HG03460 (cell line): ENCODE measurements around the gene DDIT3.
"Not testable (repeated sequence)": the region's sequence is repeated elsewhere in the genome, so short reads cannot be mapped to it uniquely, and the experiment has no call there.

ENCODE experiments used
- ATAC-seq: cut with Tn5 transposase; IDR thresholded peaks from one replicate; pipeline ENCODE4 v1.9.1; 2021; ENCODE audit not compliant: unreplicated experiment

The DDIT3 gene, protein sequence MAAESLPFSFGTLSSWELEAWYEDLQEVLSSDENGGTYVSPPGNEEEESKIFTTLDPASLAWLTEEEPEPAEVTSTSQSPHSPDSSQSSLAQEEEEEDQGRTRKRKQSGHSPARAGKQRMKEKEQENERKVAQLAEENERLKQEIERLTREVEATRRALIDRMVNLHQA

DNA sequence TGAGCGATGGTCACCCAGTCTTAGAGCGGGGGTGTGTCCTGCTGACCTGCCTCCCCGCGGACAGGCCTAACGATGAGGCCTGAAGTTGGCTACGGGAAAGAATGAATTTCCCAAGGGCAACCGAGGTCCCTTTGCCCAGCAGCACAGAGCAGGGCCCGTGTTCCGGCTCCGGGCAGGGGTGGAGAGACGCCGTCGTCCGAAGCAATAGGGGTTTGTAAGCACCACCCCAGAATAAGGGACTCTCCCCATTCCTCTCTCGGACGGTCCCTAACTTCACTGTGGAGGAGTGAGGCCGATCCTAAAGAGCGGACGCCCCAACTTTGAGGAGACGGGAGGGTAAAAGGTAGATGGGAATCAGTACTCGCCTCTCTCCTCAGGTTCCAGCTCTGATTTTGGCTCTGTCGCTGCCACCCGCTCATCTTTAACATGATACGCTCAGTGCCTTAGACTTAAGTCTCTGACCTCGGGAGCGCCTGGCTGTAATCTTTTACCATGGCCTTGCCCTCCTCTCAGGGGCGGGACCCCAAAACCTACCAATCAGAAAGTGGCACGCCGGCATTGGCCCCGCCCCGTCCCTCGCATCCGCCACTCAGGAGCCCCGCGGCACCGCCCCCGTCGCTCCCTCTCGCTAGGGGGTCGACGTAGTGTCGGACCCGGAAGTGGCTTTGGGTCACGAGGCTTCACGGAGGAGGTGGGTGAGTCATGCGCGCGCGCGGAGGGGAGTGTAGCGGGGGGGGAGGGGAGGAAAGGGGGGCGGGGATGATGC is at the start of gene DDIT3:
TSS of gene DDIT3 (minus strand) at position 462 of the 766 bp plus-strand sequence. CDS start 3,108 bp downstream, outside the sequence.
- ATAC-seq: peak; percentile 66

DNA sequence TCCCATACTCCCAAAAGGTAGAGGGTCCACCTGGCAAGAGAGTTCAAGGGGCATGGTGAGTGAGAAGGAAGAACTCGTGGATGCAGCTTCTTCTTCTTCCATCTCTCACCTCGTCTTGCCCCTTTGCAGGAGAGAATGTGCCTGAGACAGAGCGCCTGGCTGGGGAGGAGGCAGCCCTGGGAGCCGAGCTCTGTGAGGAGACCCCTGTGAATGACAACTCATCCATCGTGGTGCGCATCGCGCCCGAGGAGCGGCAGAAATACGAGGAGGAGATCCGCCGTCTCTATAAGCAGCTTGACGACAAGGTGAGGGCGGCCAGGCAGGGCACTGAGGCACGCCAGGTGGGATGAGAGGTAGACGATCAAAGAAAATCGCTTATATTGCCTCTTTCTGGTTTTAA is 49.5 kb upstream of the DDIT3 start:
- no peak for ATAC-seq

DNA sequence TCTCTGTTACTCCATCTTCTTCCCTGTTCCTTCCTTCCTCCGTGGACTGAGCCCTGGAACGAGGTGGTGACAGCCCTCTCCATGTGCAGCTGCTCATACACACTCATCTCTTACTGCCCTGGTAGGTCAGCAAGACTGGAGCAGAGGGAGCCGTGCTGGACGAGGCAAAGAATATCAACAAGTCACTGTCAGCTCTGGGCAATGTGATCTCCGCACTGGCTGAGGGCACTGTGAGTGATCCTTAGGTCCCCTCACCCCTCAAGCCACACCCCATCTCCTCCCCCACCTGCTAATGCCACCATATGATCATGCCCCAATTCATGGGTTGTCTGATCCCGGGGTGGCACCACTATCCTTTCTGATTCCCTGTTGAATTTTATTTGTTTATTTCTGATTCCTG is 48.5 kb upstream of the DDIT3 start:
- ATAC-seq: no peak

DNA sequence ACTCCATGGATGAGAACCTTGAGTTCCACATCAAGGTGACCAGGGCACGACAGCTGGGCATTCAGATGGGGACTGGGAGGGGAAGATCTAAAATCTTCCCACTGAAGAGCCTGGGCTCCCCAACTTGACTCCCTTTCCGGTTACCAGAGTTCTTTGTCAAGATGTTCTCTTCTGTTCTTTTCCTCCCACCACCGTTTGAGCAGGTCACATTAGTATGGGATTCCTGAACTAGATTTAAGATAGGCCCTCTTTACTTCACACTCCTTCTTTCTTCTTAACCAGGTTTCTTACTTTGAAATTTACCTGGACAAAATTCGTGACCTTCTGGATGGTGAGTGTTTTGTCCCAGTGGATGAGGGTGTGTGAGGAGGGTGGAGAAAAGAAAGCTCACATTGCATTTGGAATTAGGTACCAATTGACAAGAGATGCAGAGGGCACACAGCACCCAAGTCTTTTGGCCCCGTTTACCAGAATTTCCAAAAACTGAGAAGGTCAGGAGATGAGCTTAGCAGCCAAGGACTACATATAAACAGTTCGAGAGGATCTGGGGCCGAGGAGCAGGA is 43.9 kb upstream of the DDIT3 start:
- ATAC-seq: no peak

DNA sequence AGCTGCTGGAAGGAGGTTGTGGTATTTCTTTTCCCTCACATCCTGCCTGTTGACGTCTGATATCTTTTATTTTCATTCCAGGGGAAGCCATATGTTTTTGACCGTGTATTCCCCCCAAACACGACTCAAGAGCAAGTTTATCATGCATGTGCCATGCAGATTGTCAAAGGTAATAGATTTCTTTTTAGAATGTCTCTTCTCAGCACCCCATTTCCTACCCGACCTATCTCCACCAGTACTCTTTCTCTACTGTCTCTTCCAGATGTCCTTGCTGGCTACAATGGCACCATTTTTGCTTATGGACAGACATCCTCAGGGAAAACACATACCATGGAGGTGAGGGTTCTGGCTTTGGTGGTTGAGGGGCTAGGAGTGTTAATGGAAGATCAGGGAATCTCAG is 43.0 kb upstream of the DDIT3 start:
- no peak for ATAC-seq

DNA sequence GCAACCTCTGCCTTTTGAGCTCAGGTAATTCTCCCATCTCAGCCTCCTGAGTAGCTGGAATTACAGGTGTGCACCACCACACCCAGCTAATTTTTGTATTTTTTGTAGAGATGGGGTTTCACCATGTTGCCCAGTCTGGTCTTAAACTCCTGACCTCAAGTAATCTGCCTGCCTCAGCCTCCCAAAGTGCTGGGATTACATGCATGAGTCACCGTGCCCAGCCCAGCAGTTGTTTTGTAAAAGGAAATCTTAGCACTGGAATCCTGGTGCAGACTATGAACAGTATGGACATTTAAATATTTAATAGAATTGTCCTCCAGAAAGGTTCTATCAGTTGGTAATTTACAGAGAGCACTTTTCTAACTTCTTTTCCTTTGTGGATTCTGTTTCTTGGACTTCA is 40.8 kb upstream of the DDIT3 start:
- ATAC-seq: not testable (repeated sequence)

DNA sequence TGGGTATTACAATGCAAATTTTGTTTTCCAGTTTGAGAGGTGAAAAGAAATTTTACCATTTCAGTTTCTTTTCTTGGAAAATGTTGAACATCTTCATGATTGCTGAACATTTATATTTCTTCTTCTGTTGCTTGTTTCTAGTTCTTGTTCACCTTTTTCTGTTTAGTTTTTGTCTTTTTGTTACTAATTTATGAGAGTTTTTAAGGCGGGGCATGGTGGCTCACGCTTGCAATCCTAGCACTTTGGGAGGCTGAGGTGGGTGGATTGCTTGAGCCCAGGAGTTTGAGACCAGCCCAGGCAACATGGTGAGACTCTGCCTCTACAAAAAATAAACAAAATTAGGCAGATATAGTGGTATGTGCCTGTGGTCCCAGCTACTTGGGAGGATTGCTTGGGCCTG is 40.2 kb upstream of the DDIT3 start:
- no peak for ATAC-seq

DNA sequence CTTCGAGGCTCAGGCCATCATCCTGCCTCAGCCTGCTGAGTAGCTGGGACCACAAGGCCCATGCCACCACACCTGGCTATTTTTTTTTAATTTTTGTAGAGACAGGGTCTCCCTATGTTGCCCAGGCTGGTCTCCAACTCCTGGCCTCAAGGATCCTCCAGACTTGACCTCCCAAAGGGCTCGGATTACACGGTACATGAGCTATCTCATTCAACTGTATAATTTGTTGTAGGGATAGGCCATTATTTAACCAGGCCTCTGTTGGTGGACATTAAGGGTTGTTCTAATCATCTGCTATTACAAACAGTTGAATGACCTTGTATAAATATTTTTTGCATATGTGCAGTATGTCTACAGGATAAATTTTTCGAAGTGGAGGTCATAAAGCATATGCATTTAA is 38.5 kb upstream of the DDIT3 start:
- ATAC-seq: no peak

DNA sequence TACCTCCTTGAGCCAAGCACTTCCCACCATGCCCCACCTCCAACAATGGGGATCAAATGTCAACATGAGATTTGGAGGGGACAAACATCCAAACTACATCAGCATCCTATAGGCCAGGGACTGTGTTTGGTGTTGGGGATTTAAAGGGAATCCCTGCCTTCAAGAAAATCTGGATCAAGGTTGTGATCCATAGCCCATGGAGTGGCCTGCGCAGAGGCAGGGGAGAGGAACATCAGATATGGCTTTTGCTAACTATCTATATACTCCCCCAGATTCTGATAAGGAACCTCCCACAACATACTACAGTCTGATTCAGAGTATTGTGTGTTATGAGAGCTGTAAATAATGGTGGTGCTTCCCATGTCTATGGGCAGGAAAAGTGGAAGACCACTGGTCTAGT is 34.6 kb upstream of the DDIT3 start:
- ATAC-seq: no peak

DNA sequence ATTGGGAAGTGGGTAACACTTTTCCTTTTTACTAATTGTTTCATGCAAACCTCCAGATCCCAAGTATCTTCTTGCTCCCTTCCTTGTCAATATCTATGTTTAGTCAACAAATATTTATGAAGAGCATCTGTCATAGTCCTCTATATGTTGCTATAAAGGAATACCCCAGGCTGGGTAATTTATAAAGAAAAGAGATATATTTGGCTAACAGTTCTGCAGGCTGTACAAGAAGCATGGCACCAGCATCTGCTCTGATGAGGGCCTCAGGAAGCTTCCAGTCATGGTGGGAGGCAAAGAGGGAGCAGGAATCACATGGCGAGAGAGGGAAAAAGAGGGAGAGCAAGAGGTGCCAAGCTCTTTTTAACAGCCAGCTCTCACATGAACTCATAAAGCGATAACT is 34.1 kb upstream of the DDIT3 start:
- ATAC-seq: no peak

DNA sequence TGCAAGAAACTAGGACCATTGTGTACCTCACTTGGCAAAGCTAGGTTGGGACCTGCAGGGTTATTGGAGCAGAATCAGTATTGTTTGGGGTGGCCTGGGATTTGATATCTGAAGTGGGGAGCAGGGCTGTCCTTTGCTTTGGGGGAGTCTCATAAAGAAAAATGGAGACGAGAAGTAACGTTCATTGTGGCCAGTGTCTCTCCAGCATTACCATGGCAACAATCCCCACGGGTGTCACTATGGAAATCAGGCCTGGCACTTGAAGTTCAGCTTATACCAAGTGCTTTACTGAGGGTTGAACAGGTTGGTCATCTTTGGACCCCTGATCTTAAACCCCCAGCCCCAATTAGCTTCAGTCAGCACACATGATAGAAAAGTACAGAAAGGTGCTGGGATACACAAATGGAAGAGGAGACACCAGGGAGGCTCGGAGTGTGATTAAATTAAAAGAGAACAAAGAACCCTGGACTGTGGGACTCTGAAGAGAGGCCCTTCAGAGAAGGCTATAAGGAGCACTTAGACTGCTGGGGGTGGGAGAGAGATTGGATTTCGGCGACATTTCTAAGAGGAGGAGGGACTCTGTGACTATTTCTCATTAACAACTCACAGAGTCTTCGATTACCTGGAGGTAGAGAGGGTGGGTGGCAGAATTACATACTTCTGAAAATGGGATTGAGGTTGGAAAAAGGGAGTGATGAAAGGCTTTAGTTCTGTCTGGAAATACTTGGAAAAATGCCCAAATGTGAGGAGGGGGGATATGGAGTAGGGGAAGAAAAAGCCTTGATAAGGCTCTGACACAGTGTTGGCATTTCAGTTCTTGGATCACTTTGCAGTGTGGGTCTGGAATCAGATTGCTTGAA is 33.3 kb upstream of the DDIT3 start:
- ATAC-seq: no peak

DNA sequence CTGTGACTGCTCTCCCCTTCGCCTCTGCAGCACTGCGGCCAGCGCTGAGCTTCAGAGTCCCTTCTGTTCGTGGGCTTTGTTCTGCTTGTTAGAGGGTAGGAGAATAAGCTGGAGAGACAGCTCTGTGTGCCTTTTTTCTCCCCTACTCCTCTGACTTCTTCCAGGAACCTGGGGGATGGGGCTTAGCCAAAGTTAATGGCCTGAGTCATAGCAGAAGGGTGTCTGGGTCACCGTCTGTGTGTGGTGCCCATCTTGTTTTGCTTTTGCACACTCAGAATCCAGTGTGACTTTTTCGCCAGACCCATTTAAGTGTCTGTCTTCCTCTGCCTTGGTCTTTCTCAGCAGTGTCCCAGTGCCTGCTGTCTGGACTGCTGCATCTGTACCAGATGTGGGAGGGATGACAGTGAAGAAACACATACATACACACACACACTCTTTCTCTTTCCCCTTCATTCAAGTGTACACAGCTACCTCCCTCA is 32.6 kb upstream of the DDIT3 start:
- no peak for ATAC-seq

DNA sequence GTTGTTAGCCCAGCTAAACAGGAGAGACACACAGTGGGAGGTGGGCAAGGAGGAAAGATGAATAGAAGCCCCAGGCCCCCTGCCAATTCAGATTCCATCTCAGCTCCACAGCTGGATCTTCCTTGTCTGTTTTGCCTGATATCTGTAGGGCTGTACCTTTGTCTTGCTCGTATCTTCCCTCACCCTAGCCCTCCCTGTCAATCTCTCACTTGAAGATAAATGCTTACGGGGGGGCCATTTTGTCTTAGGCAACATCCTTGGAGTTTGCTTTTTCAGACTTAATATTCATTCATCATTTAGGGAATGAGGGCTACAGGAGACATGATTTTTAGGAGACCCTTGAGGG is 32.0 kb upstream of the DDIT3 start:
- ATAC-seq: no peak

DNA sequence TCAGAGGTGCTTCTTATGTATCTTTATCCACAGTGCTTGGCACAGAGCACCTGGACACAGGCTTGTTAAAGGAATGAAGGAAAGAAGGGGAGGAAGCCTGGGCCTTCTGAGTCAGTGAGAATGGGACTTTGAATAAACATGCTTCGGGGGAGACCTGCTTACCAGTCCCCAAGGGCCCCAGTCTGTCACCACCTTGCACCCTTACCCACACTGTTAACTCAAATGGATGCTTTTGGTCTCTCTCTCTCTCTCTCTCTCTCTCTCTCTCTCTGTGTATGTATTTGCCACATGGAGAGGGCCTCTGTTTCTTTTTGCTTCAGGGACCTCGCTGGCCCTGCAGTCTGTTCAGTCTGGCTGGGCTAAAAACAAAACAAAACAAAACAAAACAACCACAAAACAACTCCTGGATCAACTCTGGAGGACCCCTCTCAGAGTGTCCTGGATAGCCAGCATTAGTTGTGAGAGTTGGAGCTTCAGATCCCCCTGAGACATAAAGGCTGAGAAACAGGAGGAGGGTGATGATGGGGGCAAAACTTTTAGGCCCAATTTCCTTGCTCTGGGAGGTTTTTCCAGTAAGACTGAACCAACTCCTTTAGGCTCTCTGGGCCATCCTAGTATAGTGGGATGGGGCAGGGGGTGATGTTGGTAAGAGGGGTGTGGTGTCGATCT is 31.5 kb upstream of the DDIT3 start:
- no peak for ATAC-seq

DNA sequence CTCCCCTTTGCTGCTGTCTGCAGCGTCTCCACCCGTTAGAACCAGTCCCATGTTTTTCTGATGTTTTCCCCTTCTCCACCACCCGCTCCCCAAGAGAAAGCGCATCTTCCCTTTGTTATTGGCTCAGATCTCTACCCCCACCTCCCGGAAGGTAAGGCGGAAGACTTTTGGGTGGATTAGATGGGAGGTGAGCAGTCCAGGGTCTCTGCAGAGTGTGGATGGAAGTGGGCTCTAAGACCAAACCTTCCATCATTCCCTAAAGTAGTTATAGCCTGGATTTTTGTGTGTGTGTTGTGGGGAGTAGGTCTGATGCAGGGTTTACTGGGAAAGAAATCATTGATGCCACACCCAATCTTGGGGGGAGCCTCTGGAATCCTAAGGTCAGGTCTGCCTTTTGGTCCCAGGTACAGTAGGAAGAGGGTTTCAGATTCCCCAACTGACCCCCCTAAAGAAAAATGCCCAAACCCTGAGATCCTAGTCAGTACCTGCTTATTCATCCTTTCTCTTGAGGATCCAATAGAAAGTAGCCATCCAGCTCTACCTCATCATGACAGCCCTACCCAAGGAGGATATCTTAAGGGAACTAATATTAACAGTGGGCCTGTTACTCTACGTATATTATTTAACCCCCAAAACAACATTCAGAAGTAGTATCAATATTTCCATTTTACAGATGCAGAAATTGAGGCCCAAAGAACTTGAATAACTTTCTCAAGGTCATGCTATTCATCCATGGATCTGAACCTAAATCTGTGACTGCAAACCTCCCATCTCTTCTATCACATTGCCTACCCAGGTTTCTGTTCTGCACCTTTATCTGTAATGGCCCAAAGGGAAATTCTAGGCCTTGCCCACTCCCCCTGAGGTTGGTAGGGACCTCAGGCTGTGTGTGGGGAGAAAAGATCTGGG is 30.6 kb upstream of the DDIT3 start:
- no peak for ATAC-seq

DNA sequence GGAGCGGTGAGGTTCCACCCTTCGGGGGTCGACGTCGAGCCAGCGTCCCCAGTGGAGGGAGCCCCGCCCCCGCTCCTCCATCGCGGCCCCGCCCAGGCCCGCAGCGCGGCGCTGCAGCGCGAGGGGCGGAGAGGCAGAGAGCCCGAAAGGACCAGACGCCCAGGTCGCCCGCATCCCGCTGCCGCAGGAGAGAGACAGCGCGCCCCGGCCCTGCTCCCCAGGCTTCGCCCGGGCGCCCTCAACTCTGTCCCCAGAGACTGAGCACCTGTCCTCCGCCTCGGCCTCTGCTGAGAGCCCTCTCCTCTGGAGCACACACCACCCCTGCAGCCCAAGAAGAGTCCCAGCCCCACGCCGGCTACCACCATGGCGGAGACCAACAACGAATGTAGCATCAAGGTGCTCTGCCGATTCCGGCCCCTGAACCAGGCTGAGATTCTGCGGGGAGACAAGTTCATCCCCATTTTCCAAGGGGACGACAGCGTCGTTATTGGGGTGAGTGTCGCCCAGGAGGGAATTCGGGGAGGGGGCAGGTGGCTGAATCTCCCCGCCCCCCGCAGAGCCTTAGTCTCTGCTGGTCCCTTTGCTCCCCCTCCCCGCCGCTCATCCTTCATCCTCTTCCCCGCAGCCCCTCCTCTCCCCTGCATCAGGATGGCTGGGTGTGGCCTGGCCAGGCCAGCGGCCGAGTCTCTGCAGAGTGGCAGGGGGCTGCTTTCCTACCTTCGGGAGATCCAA is 29.8 kb upstream of the DDIT3 start, which contains the start of gene KIF5A:
TSS of gene KIF5A (plus strand) at position 136 of the 732 bp plus-strand sequence. CDS start at position 364, 228 bp downstream.
- no peak for ATAC-seq

DNA sequence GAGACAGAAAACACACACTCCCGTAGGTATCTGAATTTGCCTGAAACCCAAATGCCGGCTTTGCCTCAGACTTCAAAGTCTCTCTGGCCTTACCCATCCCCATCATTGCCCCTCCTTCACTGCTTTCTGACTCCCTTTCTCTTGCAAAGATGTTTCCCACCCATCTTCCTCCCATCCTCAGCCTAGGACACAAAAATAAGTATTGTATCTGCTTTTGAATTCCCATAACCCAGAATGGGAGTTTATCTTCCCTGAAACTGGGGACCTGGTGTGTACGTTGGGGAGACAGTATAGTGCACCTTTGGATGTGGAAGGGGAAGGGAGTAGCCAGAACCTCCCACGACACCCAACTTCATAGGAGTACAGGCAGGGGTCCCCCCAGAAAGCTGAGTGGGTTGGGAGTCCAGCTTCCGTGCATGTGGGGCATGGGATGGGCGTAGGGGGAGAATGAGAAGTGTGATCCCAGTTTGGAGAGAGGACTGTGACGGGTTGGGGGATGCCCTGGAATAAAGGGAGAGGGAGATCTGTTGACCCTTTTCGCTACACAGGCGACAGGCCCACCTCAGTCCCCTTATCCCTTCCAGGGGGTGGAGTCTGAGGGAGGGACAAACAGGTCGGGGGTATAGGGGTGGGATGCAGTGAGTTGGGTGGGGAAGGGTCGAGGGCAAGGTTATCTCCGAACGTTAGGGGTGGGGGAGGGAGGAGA is 29.0 kb upstream of the DDIT3 start:
- no peak for ATAC-seq

DNA sequence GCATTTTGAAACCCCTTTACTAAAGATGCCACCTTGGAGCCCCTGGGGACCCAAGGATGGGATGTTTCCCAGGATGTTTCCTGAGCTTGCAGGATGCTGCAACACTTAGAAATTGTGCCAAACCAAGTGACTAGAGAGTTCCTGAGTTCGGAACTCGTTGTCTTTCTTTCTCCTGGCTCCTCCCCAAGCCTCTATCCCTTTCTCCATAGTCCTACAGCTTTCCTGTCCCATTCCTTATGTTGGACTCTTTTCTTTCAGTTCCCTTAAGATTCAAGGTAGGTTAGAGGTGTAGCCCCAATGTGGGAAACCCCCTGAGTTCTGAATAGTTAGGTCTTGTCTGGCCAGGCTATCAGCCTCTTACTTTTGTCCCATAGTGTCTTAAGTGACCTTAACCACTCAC is 28.2 kb upstream of the DDIT3 start:
- no peak for ATAC-seq

DNA sequence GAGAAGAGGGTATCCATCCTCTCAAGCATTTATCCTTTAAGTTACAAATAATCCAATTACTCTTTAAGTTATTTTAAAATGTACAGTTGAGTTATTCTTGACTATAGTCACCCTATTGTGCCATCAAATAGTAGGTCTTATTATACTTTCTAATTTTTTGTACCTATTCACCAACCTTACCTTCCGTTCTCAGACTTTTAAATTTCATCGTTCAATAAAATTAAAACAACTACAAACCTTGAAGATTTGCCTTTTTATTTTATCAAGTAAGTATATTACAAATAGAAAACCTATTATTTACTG is 27.6 kb upstream of the DDIT3 start:
- no peak for ATAC-seq
